ENCODE measurements around the gene PIGU.

DNA sequence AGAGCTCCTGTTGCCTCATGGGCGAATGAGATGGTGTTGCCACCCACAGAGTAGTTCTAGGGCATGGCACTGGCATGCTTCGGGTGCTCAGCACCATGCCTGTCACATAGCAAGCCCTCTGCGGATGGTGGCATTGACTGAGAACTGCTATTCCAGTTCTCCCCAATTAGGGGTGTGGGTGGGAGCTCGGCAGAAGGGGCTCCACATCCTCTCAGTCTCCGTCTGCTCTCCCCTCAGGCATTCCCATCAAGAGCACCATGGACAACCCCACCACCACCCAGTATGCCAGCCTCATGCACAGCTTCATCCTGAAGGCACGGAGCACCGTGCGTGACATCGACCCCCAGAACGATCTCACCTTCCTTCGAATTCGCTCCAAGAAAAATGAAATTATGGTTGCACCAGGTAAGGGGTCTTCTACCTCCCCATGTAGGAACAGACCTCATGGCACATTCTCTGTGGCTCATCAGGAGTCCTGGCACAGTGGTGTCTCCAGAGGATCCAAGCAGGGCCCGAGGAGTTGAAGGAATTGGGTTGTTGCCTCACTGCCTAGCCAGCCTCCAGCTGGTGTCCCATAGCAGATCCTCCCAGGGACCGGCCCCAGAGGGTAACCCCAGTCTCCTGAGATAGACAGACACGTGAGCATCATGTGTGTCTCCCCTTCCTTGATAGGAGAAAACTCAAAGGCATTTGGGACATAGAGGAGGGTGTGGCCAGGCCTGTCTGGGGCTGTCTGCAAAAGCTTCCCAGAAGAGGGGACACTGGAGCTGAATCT, 142.3 kb downstream of the PIGU start:
- TF ChIP-seq, protein P1, sequence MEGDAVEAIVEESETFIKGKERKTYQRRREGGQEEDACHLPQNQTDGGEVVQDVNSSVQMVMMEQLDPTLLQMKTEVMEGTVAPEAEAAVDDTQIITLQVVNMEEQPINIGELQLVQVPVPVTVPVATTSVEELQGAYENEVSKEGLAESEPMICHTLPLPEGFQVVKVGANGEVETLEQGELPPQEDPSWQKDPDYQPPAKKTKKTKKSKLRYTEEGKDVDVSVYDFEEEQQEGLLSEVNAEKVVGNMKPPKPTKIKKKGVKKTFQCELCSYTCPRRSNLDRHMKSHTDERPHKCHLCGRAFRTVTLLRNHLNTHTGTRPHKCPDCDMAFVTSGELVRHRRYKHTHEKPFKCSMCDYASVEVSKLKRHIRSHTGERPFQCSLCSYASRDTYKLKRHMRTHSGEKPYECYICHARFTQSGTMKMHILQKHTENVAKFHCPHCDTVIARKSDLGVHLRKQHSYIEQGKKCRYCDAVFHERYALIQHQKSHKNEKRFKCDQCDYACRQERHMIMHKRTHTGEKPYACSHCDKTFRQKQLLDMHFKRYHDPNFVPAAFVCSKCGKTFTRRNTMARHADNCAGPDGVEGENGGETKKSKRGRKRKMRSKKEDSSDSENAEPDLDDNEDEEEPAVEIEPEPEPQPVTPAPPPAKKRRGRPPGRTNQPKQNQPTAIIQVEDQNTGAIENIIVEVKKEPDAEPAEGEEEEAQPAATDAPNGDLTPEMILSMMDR (IDR thresholded peaks at IDR 0.05) = no peak
- no peak for TF ChIP-seq POLR2A (IDR thresholded peaks at IDR 0.05)
- TF ChIP-seq EP300 (IDR thresholded peaks at IDR 0.05) = no peak
